ENCODE data around the gene CYTH3.

DNA sequence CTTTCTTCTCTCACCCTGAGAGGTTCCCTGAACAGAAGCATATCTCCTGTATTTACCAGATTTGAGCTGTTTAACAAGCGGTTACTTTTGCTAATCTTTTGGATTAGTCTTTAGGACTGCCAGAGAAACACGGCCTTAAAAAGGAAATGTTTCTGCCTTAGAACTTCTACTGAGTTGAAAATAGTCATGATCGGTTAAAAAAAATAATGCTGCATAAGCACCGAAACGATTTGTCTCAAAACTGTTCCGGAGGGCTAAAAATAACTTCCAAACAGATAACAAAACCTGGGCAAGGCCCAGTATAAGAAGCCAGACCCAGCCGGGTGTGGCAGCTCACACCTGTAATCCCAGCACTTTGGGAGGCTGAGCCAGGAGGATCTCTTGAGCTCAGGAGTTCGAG is 43.3 kb upstream of the CYTH3 start:
- no peak for TF ChIP-seq POLR2A (IDR thresholded peaks at IDR 0.05)
- no peak for TF ChIP-seq POLR2AphosphoS5 (IDR thresholded peaks at IDR 0.05; ENCODE audit: insufficient read depth in 1 of 2, low read depth in 1 of 2)

Data from vagina (tissue), 2 donors.